HG03095 (cell line): ENCODE measurements around the gene MCCC2.
A peak's percentile ranks its signal among the peaks of the same experiment; 100 is the strongest.
"Not testable (repeated sequence)": the region's sequence is repeated elsewhere in the genome, so short reads cannot be mapped to it uniquely, and the experiment has no call there.

Experiments used
- ATAC-seq: cut with Tn5 transposase; IDR thresholded peaks from one replicate; pipeline ENCODE4 v1.9.1; 2021; ENCODE audit warnings: moderate library complexity; ENCODE audit not compliant: unreplicated experiment

MCCC2 gene

DNA sequence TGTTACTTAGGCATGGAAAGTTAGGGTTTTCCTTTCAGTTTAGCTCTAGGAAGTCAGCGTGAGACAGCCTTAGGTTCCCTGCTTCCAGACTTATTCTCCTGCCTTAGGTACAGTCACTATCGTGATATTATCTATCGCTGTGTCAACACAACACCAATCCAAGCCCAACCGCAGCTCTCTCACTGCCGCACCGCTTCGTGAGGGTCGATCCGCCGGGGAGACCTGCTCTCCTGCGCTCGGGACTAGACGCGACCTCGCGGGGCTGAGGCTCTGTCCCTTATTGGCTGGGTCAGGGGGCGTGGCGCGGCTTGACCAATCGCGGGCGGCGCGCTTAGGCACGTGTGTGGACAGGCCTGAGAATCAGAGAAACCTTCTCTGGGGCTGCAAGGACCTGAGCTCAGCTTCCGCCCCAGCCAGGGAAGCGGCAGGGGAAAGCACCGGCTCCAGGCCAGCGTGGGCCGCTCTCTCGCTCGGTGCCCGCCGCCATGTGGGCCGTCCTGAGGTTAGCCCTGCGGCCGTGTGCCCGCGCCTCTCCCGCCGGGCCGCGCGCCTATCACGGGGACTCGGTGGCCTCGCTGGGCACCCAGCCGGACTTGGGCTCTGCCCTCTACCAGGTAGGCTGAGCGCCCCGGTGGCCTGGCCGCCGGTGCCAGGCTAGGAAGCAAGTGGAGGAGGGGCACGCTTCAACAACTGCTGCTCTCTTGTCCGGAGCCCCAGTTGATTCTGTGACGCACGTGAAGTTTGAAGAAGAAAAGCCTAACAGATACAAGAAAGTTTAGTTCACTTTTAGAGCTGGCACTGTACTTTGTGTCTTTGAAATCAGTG, at the start of gene MCCC2:
MCCC2 (plus strand) TSS at position 400 of the 825 bp plus-strand sequence; CDS start at position 486, 86 bp downstream.
- peak; percentile 98 for ATAC-seq

DNA sequence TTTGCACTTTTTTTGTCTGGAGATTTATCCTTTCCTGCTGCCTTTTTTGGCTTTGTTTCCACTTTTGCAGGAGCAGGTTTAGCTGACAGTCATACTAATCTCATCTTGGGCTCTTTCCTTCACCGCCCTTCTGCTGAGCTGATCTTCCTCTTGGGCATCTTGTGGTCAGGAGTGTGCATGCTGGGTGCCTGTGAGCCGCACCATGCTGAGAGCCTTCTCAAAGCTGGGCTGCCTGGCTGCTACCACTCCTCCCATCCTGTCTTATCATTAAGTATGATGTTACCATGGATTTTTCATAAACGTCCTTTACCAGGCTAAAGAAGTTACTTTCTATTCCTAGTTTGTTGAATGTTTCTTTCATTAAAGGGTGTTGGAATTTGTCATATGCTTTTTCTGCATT, 49.5 kb upstream of the MCCC2 start:
- ATAC-seq = no peak

DNA sequence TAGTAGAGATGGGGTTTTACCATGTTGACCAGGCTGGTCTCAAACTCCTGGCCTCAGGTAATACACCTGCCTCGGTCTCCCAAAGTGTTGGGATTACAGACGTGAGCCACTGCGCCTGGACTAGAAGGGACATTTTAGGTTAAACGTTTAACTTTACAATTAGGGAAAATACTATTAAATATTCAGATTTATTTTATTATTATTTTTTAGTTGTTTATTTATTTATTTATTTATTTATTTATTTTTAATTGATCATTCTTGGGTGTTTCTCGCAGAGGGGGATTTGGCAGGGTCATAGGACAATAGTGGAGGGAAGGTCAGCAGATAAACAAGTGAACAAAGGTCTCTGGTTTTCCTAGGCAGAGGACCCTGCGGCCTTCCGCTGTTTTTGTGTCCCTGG, 36.3 kb upstream of the MCCC2 start:
- not testable (repeated sequence) for ATAC-seq

DNA sequence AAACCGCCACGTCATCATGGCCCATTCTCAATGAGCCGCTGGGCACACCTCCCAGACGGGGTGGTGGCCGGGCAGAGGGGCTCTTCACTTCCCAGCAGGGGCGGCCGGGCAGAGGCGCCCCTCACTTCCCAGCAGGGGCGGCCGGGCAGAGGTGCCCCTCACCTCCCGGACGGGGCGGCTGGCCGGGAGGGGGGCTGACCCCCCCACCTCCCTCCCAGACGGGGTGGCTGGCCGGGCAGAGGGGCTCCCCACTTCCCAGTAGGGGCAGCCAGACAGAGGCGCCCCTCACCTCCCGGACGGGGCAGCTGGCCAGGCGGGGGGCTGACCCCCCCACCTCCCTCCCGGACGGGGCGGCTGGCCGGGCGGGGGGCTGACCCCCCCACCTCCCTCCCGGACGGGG, 35.6 kb upstream of the MCCC2 start:
- ATAC-seq = not testable (repeated sequence)

DNA sequence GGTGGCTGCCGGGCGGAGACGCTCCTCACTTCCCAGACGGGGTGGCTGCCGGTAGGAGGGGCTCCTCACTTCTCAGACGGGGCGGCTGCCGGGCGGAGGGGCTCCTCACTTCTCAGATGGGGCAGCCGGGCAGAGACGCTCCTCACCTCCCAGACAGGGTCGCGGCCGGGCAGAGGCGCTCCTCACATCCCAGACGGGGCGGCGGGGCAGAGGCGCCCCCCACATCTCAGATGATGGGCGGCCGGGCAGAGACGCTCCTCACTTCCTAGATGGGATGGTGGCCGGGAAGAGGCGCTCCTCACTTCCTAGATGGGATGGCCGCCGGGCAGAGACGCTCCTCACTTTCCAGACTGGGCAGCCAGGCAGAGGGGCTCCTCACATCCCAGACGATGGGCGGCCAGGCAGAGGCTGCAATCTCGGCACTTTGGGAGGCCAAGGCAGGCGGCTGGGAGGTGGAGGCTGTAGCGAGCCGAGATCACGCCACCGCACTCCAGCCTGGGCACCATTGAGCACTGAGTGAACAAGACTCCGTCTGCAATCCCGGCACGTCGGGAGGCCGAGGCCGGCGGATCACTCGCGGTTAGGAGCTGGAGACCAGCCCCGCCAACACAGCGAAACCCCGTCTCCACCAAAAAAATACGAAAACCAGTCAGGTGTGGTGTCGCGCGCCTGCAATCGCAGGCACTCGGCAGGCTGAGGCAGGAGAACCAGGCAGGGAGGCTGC, 35.0 kb upstream of the MCCC2 start:
- not testable (repeated sequence) for ATAC-seq

DNA sequence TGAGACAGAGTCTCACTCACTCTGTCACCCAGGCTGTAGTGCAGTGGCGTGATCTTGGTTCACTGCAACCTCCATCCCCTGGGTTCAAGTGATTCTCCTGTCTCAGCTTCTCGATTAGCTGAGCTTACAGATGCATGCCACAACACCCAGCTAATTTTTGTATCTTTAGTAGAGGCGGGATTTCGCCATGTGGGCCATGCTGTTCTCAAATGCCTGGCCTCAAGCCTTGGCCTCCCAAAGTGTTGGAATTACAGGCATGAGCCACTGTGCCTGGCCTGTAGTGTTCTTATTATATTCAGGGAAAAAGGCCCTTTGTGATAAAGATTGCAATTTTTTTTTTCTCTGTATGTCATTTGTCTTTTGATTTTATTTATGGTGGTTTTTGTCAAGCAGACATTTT, 24.0 kb upstream of the MCCC2 start:
- no peak for ATAC-seq

DNA sequence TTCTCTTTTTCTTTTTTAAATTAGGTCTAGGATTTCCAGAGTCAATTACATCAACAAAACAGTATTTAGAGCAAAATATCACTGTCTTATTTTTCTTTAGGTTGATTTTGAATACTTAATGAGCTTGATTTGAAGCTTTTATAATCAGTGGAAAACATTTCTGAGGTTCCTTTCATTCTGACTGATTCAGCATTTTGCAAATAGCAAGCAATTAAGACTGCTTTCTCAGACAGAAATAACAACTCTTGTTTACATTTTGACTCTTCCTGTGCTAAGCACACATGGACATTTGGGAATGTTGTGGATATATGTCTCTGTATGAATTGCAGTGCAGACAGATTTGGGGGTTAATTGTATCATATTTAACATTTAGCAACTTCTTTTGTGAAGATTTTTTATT, 22.2 kb upstream of the MCCC2 start:
- no peak for ATAC-seq

DNA sequence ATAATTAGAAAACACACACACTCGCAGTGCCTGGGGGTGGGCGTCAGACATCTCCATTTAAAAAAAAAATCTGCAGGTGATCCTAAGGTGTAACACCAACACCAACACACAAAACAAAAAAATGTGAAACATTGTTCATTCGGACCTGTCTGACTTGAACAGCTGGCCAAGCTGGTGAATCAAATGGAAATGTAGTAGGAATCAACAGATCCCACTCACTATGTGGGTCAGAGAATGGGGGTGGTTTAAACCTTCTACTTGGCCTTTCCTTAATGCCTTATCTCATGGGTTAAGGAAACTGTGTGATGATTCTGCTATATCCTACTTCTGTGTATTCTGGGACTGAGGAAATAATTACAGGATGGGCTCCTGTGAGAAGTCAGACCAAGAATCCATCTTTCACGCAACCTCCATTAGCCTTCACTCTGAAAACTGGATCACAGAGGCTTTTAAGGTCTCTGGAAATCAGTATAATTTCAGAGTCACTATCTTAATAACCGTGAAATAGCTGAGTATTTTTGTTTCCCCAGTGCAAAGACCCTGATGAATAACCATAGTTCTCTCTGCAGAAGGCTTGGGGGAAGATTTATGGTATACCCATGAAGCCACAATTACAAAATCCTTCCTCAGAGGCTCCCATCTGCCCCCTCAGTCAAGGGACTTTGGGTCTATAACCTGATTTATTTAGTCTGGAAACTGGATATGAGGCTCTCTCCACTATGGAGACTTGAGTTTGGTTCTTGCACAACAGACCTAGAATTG, 17.2 kb upstream of the MCCC2 start:
- ATAC-seq = no peak

DNA sequence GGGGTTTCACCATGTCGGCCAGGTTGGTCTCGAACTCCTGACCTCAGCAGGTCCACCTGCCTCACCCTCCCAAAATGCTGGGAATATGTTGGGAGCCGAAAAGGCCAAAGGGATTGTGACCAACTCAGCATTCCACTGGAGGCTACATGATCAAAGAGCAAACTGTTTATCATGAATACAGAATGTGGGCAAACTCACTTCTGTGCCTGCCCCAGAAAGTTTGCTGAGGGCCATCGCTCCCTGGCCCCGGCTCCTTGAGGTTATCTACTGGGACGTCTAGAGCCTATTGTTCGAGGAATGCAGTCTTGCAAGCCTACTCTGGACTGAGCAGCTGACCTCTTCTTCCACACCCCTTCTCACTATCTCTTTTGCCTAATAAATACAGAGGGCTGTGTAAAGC, 15.3 kb upstream of the MCCC2 start:
- not testable (repeated sequence) for ATAC-seq

DNA sequence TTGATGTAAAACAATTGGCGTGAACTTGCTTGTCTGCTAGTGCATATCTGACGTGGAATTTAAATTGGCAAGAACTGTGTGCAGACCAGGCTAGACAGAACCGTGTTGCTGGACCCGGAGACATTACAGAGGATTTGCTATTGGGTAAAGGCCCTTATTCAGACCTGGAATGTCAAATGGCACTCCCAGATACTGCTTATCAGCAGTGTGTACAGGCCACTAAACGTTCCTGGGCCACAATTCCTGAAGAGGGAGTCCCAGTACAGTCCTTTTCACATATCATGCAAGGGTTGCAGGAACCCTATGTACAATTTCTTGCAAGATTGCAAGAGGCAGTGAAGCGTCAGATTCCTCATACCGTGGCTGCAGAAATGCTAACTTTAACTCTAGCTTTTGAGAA, 13.5 kb upstream of the MCCC2 start:
- no peak for ATAC-seq

DNA sequence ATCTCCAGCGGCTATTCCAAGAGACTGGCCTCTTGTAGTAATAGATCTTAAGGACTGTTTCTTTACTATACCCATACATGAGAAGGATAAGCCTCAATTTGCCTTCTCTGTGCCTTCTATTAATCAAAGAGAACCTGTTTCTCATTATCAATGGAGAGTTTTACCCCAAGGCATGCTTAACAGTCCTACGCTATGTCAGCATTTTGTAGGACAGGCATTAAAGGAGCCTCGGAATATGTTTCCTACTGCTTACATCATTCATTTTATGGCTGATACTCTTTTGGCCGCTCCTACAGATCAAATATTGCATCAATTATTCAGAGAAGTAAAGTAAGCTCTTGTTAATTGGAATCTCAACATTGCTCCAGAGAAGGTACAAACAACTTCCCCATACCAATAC, 11.6 kb upstream of the MCCC2 start:
- not testable (repeated sequence) for ATAC-seq

DNA sequence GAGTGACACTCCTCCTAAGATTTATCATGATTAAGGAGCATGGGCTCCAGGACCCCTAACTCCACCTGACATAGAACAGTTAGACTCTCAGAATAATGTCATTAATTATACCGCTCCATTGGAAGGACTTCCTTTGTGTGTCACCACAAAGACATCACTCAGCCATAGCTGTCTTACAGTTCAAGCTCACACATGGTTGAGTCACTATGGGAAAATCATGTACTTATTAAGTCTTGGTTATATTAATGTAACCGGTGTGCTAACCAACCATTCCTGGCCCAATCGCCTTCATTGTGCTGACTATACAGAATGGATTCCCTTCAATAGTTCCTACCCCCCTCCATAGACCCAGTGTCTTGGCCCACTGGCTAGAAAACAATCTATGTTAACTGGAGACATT, 10.9 kb upstream of the MCCC2 start:
- no peak for ATAC-seq

DNA sequence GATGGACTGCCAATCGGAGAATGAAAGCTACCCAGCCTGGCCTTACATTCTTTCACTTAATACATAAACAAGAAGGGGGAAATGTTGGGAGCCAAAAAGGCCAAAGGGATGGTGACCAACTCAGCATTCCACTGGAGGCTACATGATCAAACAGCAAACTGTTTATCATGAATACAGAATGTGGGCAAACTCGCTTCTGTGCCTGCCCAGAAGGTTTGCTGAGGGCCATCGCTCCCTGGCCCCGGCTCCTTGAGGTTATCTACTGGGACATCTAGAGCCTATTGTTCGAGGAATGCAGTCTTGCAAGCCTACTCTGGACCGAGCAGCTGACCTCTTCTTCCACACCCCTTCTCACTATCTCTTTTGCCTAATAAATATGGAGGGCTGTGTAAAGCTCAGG, 9.3 kb upstream of the MCCC2 start:
- not testable (repeated sequence) for ATAC-seq

DNA sequence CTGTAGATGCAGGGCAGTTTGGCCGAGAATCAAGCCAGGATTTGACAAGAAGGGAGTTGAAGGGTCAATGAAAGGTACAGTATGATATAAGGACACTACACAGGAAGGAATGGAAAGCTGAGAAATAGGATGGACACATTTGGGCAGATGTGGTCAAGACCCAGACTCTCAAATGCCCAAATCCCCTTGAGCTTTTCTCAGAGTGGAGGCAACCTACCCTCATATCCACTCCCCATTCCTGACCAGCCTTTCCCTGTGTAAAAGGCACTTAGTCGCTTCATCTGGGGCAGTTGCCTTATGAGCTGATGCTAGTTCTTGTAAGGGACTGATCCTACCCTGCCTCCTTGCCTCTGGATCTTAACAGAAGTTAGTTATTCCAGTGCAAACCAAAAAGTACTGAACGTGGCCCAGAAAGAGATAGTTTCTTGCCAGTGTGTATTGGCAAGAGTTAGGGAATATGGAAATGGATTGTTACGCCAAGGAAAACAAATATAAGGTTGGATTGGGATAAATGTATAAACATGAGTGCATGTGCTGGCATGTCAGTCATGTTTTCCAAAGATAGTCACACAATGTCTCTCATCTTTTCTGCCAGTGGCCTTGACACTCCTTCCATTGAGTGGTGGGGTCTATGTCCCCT, 4.1 kb upstream of the MCCC2 start:
- no peak for ATAC-seq

DNA sequence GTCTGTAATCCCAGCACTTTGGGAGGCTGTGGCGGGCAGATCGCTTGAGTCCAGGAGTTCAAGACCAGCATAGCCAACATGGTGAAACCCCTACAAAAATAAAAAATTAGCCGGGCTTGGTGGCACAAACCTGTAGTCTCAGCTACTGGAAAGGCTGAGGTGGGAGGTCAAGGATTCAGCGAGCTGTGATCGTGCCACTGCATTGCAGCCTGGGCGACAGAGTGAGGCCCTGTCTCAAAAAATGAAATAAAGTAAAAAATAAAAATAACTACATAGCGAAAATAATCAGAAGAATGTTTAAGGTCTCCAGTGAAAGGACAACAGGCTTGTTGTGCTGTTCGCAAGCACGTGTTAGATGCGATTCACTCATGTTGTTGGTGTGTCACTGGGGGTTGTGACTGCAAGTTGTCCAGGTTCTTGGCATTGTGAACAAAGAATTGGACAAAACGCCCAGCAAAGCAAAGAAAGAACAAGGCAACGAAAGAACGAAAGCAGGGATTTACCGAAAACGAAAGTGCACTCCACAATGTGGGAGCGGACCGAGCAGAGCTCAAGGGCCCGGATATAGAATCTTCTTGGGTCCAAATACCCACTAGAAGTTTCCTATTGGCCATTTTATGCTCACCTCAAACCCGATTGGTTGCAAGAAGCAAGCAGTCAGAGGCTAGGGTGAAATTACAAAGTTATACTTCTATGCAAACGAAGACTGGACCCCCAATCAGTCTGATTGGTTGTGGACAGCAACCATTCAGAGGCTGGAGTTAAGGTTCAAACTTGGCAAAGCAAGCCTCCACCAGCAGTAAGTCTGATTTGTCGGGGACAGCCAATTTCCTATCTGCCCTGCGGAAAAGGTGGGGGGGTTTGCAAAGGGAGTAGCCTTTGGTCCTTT, 844 bp upstream of the MCCC2 start:
- no peak for ATAC-seq

DNA sequence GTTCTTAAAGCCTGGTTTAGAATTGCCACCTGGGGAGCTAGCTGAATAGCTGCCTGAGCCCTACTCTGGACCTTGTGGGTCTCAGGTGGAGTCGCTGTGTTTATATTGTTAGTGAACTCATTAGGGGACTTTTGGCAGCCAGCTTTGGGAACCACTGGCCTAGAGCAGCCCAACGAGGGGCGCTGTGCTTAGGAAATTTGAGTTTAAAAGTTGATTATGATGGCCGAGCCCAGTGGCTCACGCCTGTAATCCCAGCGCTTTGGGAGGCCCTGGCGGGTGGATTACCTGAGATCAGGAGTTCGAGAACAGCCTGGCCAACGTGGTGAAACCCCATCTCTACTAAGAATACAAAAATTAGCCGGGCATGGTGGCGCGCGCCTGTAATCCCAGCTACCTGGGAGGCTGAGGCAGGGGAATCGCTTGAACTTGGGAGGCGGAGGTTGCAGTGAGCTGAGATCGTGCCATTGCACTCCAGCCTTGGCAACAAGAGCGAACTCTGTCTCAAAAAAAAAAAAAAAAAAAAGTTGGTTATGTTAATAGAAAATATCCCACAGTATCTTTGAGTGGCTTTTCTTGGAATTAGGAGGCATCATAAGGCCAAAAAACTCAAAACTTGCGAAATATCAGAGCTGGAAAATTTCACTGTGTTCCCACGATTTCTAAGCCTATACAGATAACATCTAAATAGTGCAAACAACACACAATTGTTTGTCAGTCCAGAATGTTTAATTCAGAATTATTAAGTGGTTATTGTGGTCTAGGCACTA, 809 bp downstream of the MCCC2 start:
- ATAC-seq = peak; percentile 4

DNA sequence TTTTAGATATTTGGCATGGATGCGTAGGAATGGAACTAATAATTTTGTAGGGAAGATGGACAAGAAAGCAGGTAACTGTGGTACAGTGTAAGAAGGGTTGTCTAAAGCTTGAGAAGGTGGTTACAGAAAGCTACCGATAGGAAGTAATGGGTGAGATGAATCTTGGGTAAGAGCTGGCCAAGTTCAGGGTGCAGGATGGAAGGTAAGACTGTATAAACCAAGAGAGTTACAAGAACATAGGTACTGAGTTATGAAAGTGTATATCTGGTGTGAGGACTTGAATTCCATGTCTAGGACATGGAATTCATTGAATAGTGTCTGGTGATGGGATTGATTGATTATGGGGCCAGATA, 1.4 kb downstream of the MCCC2 start:
- no peak for ATAC-seq

DNA sequence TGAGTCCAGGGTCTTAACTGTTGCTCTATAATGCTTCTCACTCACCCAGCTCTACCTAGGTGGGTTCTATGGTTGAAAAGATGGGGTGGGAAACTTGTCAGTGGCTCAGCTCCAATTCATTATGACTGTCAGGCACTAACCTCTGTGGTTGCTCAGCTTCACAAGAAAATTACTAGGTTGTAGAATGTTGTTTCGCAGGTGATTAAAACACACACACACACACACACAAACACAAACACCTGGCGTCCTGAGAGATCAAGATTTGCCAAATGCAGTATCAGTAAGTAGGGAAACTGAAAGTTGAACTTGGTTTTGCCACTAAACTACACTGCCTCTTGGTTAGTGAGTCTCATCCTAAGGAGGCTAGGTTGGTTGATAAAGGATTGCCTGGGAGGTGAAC, 2.8 kb downstream of the MCCC2 start:
- ATAC-seq = no peak

DNA sequence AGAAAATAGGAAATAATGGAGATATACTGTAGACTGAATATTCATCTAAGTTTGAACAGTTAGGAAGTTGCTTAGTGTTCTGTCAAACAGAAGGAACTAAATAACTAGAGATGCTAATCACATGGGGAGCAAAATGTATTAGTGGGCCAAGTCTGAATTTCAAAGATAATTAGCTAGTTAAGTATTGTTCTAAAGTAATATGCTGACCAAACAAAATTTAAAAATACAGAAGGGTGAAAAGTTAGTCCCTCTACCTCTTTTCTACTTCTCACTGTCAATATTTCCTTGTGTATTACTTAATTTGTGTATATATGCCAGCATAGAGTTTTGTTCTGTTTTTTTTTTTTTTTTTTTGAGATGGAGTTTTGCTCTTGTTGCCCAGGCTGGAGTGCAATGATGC, 4.0 kb downstream of the MCCC2 start:
- no peak for ATAC-seq
